ENCODE data around the gene PYCR2.

- no peak for TF ChIP-seq EZH2 (IDR thresholded peaks at IDR 0.05; ENCODE audit: low read length, missing control alignments)
- TF ChIP-seq, protein P1, sequence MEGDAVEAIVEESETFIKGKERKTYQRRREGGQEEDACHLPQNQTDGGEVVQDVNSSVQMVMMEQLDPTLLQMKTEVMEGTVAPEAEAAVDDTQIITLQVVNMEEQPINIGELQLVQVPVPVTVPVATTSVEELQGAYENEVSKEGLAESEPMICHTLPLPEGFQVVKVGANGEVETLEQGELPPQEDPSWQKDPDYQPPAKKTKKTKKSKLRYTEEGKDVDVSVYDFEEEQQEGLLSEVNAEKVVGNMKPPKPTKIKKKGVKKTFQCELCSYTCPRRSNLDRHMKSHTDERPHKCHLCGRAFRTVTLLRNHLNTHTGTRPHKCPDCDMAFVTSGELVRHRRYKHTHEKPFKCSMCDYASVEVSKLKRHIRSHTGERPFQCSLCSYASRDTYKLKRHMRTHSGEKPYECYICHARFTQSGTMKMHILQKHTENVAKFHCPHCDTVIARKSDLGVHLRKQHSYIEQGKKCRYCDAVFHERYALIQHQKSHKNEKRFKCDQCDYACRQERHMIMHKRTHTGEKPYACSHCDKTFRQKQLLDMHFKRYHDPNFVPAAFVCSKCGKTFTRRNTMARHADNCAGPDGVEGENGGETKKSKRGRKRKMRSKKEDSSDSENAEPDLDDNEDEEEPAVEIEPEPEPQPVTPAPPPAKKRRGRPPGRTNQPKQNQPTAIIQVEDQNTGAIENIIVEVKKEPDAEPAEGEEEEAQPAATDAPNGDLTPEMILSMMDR (conservative IDR thresholded peaks at IDR 0.05 in 1 of 2, IDR thresholded peaks at IDR 0.05 in 1 of 2; ENCODE audit: low read depth in 1 of 2, low read length in 2 of 2), result no peak
Measured at GRCh38 chr1:225879521-225880221, 44.4 kb downstream of the PYCR2 start.

All from fibroblast of lung (primary cell).